Body of pancreas (tissue), 4 donors: ENCODE measurements around the gene SEC31A.

ENCODE experiments used
- CTCF ChIP-seq, 7 experiments: fragments of 450-650 bp in 4 of 7; fragments of 200-600 bp in 3 of 7; sonication (generic) in 3 of 7; IDR thresholded peaks; one replicate each; pipeline ENCODE4 v1.5.1; 2016 to 2019; ENCODE audit warnings: antibody characterized with exemption in 7 of 7
- POLR2A ChIP-seq, 3 donors: fragments of 450-650 bp; IDR thresholded peaks; one replicate each; pipeline ENCODE4 v1.6.1; 2016; ENCODE audit warnings: antibody characterized with exemption in 3 of 3, mild to moderate bottlenecking in 2 of 3

GRCh38 chr4:82770607-82771006 lies 120.3 kb downstream of the SEC31A start:
- TF ChIP-seq CTCF (IDR thresholded peaks at IDR 0.05) (no peak), POLR2A (IDR thresholded peaks at IDR 0.05) (no peak)
